Measurements from ENCODE around the gene CCDC85A.

DNA sequence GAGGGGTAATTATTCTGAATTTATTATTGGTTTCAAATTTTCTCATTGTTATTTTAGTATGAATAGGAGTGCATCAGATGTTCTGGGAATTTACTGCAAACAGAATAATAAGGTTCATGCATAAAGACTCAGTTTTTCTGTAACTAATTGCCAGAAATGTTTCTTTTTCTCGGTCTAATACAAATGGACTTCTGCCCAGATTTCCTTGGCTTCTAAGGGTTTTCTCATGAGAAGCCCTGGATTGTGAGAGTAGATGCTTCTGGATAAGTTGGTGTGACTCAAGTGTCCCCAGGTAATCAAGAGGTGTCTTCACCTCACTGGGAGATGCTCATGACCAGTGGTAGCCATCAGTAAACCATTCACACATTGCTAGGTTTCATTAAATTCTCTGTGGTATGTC is 78.5 kb downstream of the CCDC85A start:
- TF ChIP-seq, protein P1, sequence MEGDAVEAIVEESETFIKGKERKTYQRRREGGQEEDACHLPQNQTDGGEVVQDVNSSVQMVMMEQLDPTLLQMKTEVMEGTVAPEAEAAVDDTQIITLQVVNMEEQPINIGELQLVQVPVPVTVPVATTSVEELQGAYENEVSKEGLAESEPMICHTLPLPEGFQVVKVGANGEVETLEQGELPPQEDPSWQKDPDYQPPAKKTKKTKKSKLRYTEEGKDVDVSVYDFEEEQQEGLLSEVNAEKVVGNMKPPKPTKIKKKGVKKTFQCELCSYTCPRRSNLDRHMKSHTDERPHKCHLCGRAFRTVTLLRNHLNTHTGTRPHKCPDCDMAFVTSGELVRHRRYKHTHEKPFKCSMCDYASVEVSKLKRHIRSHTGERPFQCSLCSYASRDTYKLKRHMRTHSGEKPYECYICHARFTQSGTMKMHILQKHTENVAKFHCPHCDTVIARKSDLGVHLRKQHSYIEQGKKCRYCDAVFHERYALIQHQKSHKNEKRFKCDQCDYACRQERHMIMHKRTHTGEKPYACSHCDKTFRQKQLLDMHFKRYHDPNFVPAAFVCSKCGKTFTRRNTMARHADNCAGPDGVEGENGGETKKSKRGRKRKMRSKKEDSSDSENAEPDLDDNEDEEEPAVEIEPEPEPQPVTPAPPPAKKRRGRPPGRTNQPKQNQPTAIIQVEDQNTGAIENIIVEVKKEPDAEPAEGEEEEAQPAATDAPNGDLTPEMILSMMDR (conservative IDR thresholded peaks at IDR 0.05; ENCODE audit: low read depth, low read length), result no peak
- TF ChIP-seq RFX5 (IDR thresholded peaks at IDR 0.05; ENCODE audit: low read depth, low read length), result no peak
- TF ChIP-seq CEBPB (IDR thresholded peaks at IDR 0.05; ENCODE audit: low read depth, low read length), result no peak
- no peak for TF ChIP-seq SMC3 (IDR thresholded peaks at IDR 0.05; ENCODE audit: low read depth, low read length)

Measured in IMR-90 (cell line).